CD4-positive, alpha-beta memory T cell (primary cell): Measurements from ENCODE around the gene TNNC2. TPM values are rescaled to one million over a fixed set of nuclear protein-coding genes. Genes with fewer than 3 reads are reported as not detected.

Experiments used
- CTCF ChIA-PET: fragments of 350-600 bp; sonication (Branson Sonifier 250); formaldehyde crosslinking; loops from one replicate; lab custom pipeline; 2021; ENCODE audit warnings: inconsistent platforms; ENCODE audit not compliant: partially characterized antibody; lab: Charles Lee
- POLR2A ChIA-PET: fragments of 350-600 bp; sonication (Branson Sonifier 250); formaldehyde crosslinking; loops from one replicate; lab custom pipeline; 2021; ENCODE audit not compliant: partially characterized antibody; lab: Charles Lee
- DNase-seq, 5 donors: peaks; one replicate each; pipeline versions ENCODE4 v3.0.0 to v3.0.0-alpha.2; 2020 to 2022; ENCODE audit warnings: mixed read lengths in 1 of 5
- H3K27ac ChIP-seq: one replicate; pipeline ENCODE4 v1.7.0; 2013; ENCODE audit warnings: low read depth, low read length
- H3K27me3 ChIP-seq: 2 replicates; pipeline ENCODE4 v1.7.0; 2013; ENCODE audit warnings: mild to moderate bottlenecking, low read length, moderate library complexity; ENCODE audit not compliant: insufficient read depth
- H3K36me3 ChIP-seq: 2 replicates; pipeline ENCODE4 v1.7.0; 2013; ENCODE audit warnings: mild to moderate bottlenecking, low read length, moderate library complexity; ENCODE audit not compliant: insufficient read depth
- H3K4me1 ChIP-seq: 2 replicates; pipeline ENCODE4 v1.7.0; 2013; ENCODE audit warnings: mild to moderate bottlenecking, low read length, moderate library complexity; ENCODE audit not compliant: insufficient read depth
- H3K4me3 ChIP-seq, 2 donors: one replicate each; pipeline ENCODE4 v1.7.0; 2013; ENCODE audit warnings: low read length in 2 of 2, mild to moderate bottlenecking in 1 of 2
- H3K9me3 ChIP-seq, 2 donors: one replicate each; pipeline ENCODE4 v1.7.0; 2013; ENCODE audit warnings: low read length in 2 of 2, control low read depth in 1 of 2; ENCODE audit not compliant: control insufficient read depth in 1 of 2
- H3K27ac Mint-ChIP-seq, 7 donors: one replicate each; pipeline ENCODE4 v1.8.0; 2020 to 2021; ENCODE audit warnings: mixed read lengths in 7 of 7, mild to moderate bottlenecking in 6 of 7, inconsistent platforms in 3 of 7, moderate library complexity in 3 of 7
- H3K27me3 Mint-ChIP-seq, 2 donors: one replicate each; pipeline ENCODE4 v1.8.0; 2020 to 2021; ENCODE audit warnings: mixed read lengths in 2 of 2
- H3K36me3 Mint-ChIP-seq, 2 donors: one replicate each; pipeline ENCODE4 v1.8.0; 2020 to 2021; ENCODE audit warnings: mixed read lengths in 2 of 2, inconsistent platforms in 1 of 2, mild to moderate bottlenecking in 1 of 2
- H3K4me1 Mint-ChIP-seq, 4 donors: one replicate each; pipeline ENCODE4 v1.8.0; 2020 to 2021; ENCODE audit warnings: mixed read lengths in 4 of 4, mild to moderate bottlenecking in 1 of 4
- H3K4me3 Mint-ChIP-seq, 8 donors: one replicate each; pipeline ENCODE4 v1.8.0; 2020 to 2021; ENCODE audit warnings: mixed read lengths in 8 of 8, mild to moderate bottlenecking in 7 of 8, moderate library complexity in 6 of 8, inconsistent platforms in 3 of 8
- H3K9me3 Mint-ChIP-seq, 8 donors: one replicate each; pipeline ENCODE4 v1.8.0; 2020 to 2021; ENCODE audit warnings: mixed read lengths in 8 of 8, mild to moderate bottlenecking in 5 of 8, inconsistent platforms in 3 of 8, moderate library complexity in 1 of 8
- intact Hi-C: fragments of 100-400 bp; cut with micrococcal nuclease; formaldehyde crosslinking; loops from one replicate; pipeline ENCODE4 v1.15.1; 2023
- polyA plus RNA-seq, 2 donors: library from polyadenylated mRNA; unstranded; fragments of 300-500 nt; fragmentation: Illumina TruSeq; gene quantifications; one replicate each; pipeline ENCODE4 v1.2.3, GENCODE V29; 2021
- total RNA-seq, 2 experiments: library from RNA; stranded (reverse); gene quantifications; one replicate each; pipeline ENCODE4 v1.2.3, GENCODE V29; 2021

Gene TNNC2
- total and polyA plus RNA-seq, 4 experiments from 2014 or later: 0.61 to 0.67 TPM; not detected in 2

DNA sequence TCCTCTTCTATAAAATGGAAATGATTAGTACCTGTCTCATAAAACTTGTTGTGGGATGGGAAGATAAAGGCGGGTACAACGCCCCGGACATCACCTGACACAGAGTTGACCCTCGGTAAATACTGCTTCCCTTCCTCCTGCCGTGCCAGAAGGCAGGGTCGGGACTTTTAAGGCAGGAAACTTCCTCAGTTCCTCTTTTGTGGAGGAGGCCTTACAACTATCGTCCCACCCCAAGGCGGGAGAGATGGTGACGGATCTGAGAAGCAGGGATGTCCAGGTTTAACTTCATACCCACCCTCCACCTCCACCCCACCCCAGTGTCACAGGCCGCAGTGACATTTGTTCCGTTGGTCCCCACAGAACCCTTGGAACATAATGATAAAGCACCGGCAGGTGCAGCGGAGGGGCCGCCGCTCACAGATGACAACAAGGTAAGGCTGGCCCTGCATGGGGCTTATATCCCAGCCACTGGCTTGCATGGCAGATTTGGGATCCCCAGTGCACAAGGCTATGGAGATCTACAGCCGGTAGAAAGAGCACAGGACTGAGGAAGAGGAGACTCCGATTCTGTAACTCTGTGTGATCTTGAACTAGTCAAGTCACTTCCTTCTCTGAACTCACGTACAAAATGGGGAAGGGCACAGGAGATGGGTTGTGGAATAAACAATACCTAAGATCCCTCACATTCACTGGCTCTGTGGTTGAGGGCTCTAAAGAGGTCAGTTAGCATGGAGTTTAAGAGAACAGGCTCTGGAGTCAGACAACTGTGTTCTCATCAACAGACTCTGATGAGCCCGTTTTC lies 34.6 kb downstream of the TNNC2 start:
- CTCF ChIA-PET: interaction anchor here (1.2 to 1.4 kb wide), 3 partner anchors 9 to 419 kb away, joined by 3 to 4 read pairs (median 4); no protein-coding TSS in a partner anchor
- H3K4me3 Mint-ChIP-seq: peak overlapping the region; percentile 85 to 98 (median 93)
- POLR2A ChIA-PET: interaction anchor here (0.6 to 2.8 kb wide), 8 partner anchors 20 to 571 kb away, joined by 3 to 15 read pairs (median 4); partner anchors contain the start of genes PCIF1, SYS1, UBE2C and ZNF335
- Histone ChIP-seq H3K36me3 (peaks cover 16% of the 10 kb centered on the region), H3K4me3 (peak overlapping the region; percentile 79 to 93), H3K27ac (peak overlapping the region; percentile 88), H3K27me3 (no peaks in the 10 kb centered on the region), H3K4me1 (peaks cover 16% of the 10 kb centered on the region), H3K9me3 (no peaks in the 10 kb centered on the region)
- H3K9me3 Mint-ChIP-seq: no peaks in the 10 kb centered on the region
- DNase-seq: no peak
- peak overlapping the region; percentile 83 to 99 (median 95) for H3K27ac Mint-ChIP-seq
- peaks cover 16 to 33% of the 10 kb centered on the region in 2 donors for H3K36me3 Mint-ChIP-seq
- intact Hi-C loops: loop anchor here (5.0 to 10.0 kb wide), 4 partner anchors 62 to 892 kb away; partner anchors contain the start of genes ACOT8, NCOA5, TP53RK and ZNF335
- peaks cover 11 to 18% (median 14%) of the 10 kb centered on the region in 4 donors for H3K4me1 Mint-ChIP-seq
- no peaks in the 10 kb centered on the region for H3K27me3 Mint-ChIP-seq

DNA sequence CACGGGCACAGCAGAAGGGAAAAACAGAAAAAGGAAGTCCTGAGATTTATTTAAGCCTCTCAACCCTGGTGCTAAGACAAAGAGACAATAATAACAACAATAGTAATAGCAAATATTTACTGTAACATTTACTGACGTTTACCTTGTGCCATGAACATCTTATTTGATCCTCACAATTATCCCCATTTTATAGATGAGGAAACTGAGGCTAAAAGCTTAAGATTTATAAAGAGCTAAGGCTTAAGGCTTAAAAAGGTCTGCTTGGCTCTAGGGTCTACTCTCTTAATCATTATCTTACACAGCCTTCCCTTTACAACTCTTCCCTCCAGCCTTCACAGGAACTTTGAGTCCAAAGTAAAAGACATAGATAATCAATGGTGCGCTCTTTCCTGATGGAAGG lies 38.8 kb downstream of the TNNC2 start:
- no peaks in the 10 kb centered on the region for H3K36me3 ChIP-seq
- peaks cover 0 to 2% (median 0%) of the 10 kb centered on the region in 8 donors for H3K9me3 Mint-ChIP-seq
- ChIA-PET POLR2A (no interaction called here), CTCF (interaction anchor here (3.4 kb wide), 1 partner anchor 11 kb away, joined by 17 read pairs; no protein-coding TSS in a partner anchor)
- intact Hi-C loops: no loop called here
- no peaks in the 10 kb centered on the region for H3K27me3 ChIP-seq
- H3K4me1 Mint-ChIP-seq: peaks cover 11 to 16% (median 13%) of the 10 kb centered on the region in 4 donors
- H3K4me3 Mint-ChIP-seq: peak overlapping the region in 1 of 8 donors; percentile 31
- no peak for DNase-seq
- no peaks in the 10 kb centered on the region for H3K27me3 Mint-ChIP-seq
- H3K4me1 ChIP-seq: peaks cover 16% of the 10 kb centered on the region
- peaks cover 0 to 8% of the 10 kb centered on the region in 2 donors for H3K36me3 Mint-ChIP-seq
- no peak overlapping the region for H3K4me3 ChIP-seq
- H3K27ac ChIP-seq: no peak overlapping the region
- no peak overlapping the region for H3K27ac Mint-ChIP-seq
- H3K9me3 ChIP-seq: no peaks in the 10 kb centered on the region

DNA sequence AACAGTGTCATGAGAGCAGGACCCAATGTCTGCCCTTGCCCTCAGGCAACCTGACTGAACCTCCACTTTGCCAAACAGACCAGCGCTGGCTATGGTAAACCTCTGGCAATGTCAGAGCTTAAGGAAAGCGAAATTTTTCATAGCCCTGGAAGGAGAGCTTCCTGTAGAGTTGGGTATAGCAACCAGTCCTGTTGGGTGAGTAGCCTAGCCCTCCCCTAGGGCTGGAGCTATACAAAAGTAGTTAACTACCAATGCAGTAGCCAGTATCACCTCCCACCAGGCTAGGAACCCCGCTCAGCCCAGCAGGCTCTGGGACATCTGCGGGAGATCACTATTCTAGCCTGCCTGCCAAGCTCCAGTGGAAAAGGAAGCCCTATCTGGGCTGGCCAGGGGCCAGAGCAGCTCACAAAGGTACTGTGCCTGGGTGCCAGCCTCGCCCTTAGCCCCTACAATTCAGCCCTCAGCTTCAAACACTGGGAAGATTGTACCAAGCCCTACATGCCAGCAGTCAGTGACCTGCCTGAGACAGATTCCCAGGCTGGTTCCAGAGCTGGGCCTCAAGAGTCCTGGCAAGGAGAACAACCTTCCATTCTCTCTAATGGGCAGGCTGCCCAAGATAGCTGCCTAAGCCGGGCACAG lies 43.3 kb downstream of the TNNC2 start:
- ChIA-PET POLR2A (no interaction called here), CTCF (interaction anchor here (1.0 to 1.9 kb wide), 3 partner anchors 12 to 490 kb away, joined by 3 to 9 read pairs (median 5); no protein-coding TSS in a partner anchor)
- Mint-ChIP-seq H3K36me3 (no peaks in the 10 kb centered on the region), H3K4me1 (peaks cover 5 to 8% (median 6%) of the 10 kb centered on the region in 4 donors), H3K4me3 (no peak overlapping the region), H3K27ac (no peak overlapping the region), H3K9me3 (peaks cover 0 to 2% (median 0%) of the 10 kb centered on the region in 8 donors), H3K27me3 (peaks cover 0 to 2% of the 10 kb centered on the region in 2 donors)
- intact Hi-C loops: no loop called here
- DNase-seq: no peak
- Histone ChIP-seq H3K27ac (no peak overlapping the region), H3K27me3 (no peaks in the 10 kb centered on the region), H3K4me3 (no peak overlapping the region), H3K9me3 (no peaks in the 10 kb centered on the region), H3K4me1 (no peaks in the 10 kb centered on the region), H3K36me3 (no peaks in the 10 kb centered on the region)

DNA sequence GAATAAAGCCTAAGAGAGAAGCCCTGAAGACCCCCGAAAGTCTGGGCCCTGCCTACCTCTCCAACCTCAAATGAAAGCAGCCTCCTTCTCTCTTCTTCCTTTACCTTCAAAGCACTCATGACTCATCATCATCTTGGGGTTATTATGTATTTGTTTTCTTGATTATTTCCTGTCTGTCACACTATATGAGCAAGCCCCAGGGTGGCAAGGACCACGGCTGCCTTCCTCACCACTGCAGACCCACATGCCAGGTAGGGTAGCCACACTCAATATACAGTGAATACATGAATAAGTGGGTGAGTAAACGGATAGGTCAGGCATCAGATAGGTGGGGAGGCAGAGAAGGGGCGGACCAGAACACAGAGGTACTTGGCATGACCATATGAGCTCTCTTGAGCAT lies 44.2 kb downstream of the TNNC2 start:
- H3K4me3 ChIP-seq: no peak overlapping the region
- ChIA-PET POLR2A (no interaction called here), CTCF (interaction anchor here (1.0 to 1.9 kb wide), 3 partner anchors 11 to 489 kb away, joined by 3 to 9 read pairs (median 5); no protein-coding TSS in a partner anchor)
- H3K4me1 Mint-ChIP-seq: peaks cover 5 to 8% (median 6%) of the 10 kb centered on the region in 4 donors
- no peak overlapping the region for H3K4me3 Mint-ChIP-seq
- H3K27ac Mint-ChIP-seq: peak overlapping the region in 1 of 7 donors; percentile 54
- H3K36me3 Mint-ChIP-seq: no peaks in the 10 kb centered on the region
- peaks cover 0 to 2% of the 10 kb centered on the region in 2 donors for H3K27me3 Mint-ChIP-seq
- no peaks in the 10 kb centered on the region for H3K9me3 ChIP-seq
- intact Hi-C loops: no loop called here
- peaks cover 0 to 2% (median 0%) of the 10 kb centered on the region in 8 donors for H3K9me3 Mint-ChIP-seq
- no peak overlapping the region for H3K27ac ChIP-seq
- H3K4me1 ChIP-seq: no peaks in the 10 kb centered on the region
- no peaks in the 10 kb centered on the region for H3K27me3 ChIP-seq
- no peaks in the 10 kb centered on the region for H3K36me3 ChIP-seq
- DNase-seq: no peak

DNA sequence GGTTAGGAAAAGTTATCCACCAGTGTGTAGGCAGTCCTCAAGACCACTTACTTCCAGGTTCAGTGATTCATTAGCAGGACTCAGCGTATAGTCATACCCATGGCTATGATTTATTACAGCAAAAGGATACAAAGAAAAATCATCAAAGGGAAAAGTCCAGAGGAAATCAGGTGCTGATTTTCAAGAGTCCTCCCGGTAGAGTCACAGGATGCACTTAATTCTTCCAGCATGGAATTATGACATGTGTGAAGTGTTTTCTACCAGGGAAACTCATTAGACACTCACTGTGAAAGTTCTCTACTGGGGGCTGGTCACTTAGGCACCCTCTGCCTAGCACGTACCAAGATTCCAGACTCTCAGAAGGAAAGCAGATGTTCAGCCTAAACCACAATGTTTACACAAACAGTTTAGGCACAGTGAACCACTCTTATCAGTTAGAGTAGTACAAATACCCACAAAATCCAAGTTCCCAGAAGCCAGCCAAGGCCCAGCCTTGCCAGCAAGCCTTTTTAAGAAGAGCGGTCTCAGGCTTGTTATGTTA lies 45.7 kb downstream of the TNNC2 start:
- Histone ChIP-seq H3K4me3 (no peak overlapping the region), H3K4me1 (no peaks in the 10 kb centered on the region), H3K27me3 (no peaks in the 10 kb centered on the region), H3K9me3 (no peaks in the 10 kb centered on the region), H3K27ac (no peak overlapping the region), H3K36me3 (no peaks in the 10 kb centered on the region)
- Mint-ChIP-seq H3K9me3 (peaks cover 0 to 2% (median 0%) of the 10 kb centered on the region in 8 donors), H3K4me3 (no peak overlapping the region), H3K4me1 (peaks cover 5 to 8% (median 6%) of the 10 kb centered on the region in 4 donors), H3K36me3 (no peaks in the 10 kb centered on the region), H3K27me3 (peaks cover 1 to 4% of the 10 kb centered on the region in 2 donors), H3K27ac (no peak overlapping the region)
- ChIA-PET CTCF (interaction anchor here (0.7 kb wide), 1 partner anchor 11 kb away, joined by 3 read pairs; no protein-coding TSS in a partner anchor), POLR2A (no interaction called here)
- no peak for DNase-seq
- intact Hi-C loops: no loop called here

DNA sequence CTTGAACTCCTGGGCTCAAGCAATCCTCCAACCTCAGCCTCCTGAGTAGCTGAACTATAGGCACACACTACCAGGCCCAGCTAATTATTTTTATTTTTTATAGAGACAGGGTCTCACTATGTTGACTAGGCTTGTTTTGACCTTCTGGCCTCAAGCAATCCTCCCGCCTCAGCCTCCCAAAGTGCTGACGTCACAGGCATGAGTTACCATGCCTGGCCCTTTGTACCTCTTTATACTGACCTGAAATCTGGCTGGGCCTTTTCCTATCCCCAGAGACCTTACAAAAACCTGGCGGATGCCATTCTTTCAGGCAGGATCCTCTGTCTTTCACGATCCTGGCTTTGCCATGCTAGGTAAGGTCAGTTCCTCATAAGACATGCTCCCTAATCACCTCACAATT lies 47.0 kb downstream of the TNNC2 start:
- intact Hi-C loops: no loop called here
- no peaks in the 10 kb centered on the region for H3K4me1 ChIP-seq
- no peaks in the 10 kb centered on the region for H3K9me3 ChIP-seq
- H3K4me3 ChIP-seq: no peak overlapping the region
- POLR2A ChIA-PET: interaction anchor here (0.7 kb wide), 1 partner anchor 19 kb away, joined by 3 read pairs; no protein-coding TSS in a partner anchor
- no peaks in the 10 kb centered on the region for H3K27me3 ChIP-seq
- no peak overlapping the region for H3K27ac ChIP-seq
- CTCF ChIA-PET: interaction anchor here (0.7 to 2.8 kb wide), 5 partner anchors 9 to 1470 kb away, joined by 3 to 23 read pairs (median 4); no protein-coding TSS in a partner anchor
- no peak overlapping the region for H3K27ac Mint-ChIP-seq
- no peaks in the 10 kb centered on the region for H3K36me3 ChIP-seq
- peaks cover 0 to 2% (median 0%) of the 10 kb centered on the region in 8 donors for H3K9me3 Mint-ChIP-seq
- no peak for DNase-seq
- H3K4me3 Mint-ChIP-seq: no peak overlapping the region
- peaks cover 4 to 8% of the 10 kb centered on the region in 2 donors for H3K27me3 Mint-ChIP-seq
- peaks cover 5 to 8% (median 6%) of the 10 kb centered on the region in 4 donors for H3K4me1 Mint-ChIP-seq
- no peaks in the 10 kb centered on the region for H3K36me3 Mint-ChIP-seq
